Measurements from ENCODE around the gene SLC11A2. TPM values are rescaled to one million over a fixed set of nuclear protein-coding genes. Genes with fewer than 3 reads are reported as not detected.

The SLC11A2 gene
- total and polyA plus RNA-seq, 2 of the 13 experiments (the other 11 are each of a cell fraction or from before 2014, with no cell fraction given) = 71.7 to 77.0 TPM

- TF ChIP-seq ZNF790 (CRISPR knock-in tag; IDR thresholded peaks at IDR 0.05; ENCODE audit: borderline replicate concordance) = peak; percentile 82; the same call in 1 of the 2 replicates
- TF ChIP-seq, protein P1, sequence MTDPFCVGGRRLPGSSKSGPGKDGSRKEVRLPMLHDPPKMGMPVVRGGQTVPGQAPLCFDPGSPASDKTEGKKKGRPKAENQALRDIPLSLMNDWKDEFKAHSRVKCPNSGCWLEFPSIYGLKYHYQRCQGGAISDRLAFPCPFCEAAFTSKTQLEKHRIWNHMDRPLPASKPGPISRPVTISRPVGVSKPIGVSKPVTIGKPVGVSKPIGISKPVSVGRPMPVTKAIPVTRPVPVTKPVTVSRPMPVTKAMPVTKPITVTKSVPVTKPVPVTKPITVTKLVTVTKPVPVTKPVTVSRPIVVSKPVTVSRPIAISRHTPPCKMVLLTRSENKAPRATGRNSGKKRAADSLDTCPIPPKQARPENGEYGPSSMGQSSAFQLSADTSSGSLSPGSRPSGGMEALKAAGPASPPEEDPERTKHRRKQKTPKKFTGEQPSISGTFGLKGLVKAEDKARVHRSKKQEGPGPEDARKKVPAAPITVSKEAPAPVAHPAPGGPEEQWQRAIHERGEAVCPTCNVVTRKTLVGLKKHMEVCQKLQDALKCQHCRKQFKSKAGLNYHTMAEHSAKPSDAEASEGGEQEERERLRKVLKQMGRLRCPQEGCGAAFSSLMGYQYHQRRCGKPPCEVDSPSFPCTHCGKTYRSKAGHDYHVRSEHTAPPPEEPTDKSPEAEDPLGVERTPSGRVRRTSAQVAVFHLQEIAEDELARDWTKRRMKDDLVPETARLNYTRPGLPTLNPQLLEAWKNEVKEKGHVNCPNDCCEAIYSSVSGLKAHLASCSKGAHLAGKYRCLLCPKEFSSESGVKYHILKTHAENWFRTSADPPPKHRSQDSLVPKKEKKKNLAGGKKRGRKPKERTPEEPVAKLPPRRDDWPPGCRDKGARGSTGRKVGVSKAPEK (CRISPR knock-in tag; IDR thresholded peaks at IDR 0.05; ENCODE audit: borderline replicate concordance) = no peak
- no peak for TF ChIP-seq FIP1L1 (IDR thresholded peaks at IDR 0.05; ENCODE audit: borderline replicate concordance, insufficient read depth, low read depth, low read length)
- peak; percentile 89 for TF ChIP-seq PHF20 (CRISPR knock-in tag; IDR thresholded peaks at IDR 0.05)
- TF ChIP-seq ZNF136 (CRISPR knock-in tag; IDR thresholded peaks at IDR 0.05; ENCODE audit: low read depth) = 0 out of 2 replicates have a peak, but pooled peaks have one; percentile 83
- no peak for TF ChIP-seq GLMP (CRISPR knock-in tag; IDR thresholded peaks at IDR 0.05; ENCODE audit: borderline replicate concordance)
- TF ChIP-seq, protein P2, sequence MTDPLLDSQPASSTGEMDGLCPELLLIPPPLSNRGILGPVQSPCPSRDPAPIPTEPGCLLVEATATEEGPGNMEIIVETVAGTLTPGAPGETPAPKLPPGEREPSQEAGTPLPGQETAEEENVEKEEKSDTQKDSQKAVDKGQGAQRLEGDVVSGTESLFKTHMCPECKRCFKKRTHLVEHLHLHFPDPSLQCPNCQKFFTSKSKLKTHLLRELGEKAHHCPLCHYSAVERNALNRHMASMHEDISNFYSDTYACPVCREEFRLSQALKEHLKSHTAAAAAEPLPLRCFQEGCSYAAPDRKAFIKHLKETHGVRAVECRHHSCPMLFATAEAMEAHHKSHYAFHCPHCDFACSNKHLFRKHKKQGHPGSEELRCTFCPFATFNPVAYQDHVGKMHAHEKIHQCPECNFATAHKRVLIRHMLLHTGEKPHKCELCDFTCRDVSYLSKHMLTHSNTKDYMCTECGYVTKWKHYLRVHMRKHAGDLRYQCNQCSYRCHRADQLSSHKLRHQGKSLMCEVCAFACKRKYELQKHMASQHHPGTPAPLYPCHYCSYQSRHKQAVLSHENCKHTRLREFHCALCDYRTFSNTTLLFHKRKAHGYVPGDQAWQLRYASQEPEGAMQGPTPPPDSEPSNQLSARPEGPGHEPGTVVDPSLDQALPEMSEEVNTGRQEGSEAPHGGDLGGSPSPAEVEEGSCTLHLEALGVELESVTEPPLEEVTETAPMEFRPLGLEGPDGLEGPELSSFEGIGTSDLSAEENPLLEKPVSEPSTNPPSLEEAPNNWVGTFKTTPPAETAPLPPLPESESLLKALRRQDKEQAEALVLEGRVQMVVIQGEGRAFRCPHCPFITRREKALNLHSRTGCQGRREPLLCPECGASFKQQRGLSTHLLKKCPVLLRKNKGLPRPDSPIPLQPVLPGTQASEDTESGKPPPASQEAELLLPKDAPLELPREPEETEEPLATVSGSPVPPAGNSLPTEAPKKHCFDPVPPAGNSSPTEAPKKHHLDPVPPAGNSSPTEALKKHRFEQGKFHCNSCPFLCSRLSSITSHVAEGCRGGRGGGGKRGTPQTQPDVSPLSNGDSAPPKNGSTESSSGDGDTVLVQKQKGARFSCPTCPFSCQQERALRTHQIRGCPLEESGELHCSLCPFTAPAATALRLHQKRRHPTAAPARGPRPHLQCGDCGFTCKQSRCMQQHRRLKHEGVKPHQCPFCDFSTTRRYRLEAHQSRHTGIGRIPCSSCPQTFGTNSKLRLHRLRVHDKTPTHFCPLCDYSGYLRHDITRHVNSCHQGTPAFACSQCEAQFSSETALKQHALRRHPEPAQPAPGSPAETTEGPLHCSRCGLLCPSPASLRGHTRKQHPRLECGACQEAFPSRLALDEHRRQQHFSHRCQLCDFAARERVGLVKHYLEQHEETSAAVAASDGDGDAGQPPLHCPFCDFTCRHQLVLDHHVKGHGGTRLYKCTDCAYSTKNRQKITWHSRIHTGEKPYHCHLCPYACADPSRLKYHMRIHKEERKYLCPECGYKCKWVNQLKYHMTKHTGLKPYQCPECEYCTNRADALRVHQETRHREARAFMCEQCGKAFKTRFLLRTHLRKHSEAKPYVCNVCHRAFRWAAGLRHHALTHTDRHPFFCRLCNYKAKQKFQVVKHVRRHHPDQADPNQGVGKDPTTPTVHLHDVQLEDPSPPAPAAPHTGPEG (CRISPR knock-in tag; IDR thresholded peaks at IDR 0.05) = no peak; the same call in none of the 2 replicates
- TF ChIP-seq KLF12 (CRISPR knock-in tag; IDR thresholded peaks at IDR 0.05; ENCODE audit: borderline replicate concordance) = 0 out of 2 replicates have a peak, but pooled peaks have one; percentile 67
- TF ChIP-seq ZNF891 (CRISPR knock-in tag; IDR thresholded peaks at IDR 0.05) = no peak
- peak; percentile 76 for TF ChIP-seq HOMEZ (CRISPR knock-in tag; IDR thresholded peaks at IDR 0.05; ENCODE audit: low read depth)
- peak; percentile 44; the same call in 1 of the 2 replicates for TF ChIP-seq ZNF556 (CRISPR knock-in tag; IDR thresholded peaks at IDR 0.05; ENCODE audit: borderline replicate concordance)
- TF ChIP-seq POGK (CRISPR knock-in tag; conservative IDR thresholded peaks at IDR 0.05) = peak; percentile 63; the same call in 1 of the 2 replicates
- TF ChIP-seq ZFX (CRISPR knock-in tag; IDR thresholded peaks at IDR 0.05; ENCODE audit: low read depth) = peak; percentile 68
These were observed 21.7 kb upstream of the SLC11A2 start, which contains the start of gene LETMD1 (continued) for GRCh38 chr12:51047655-51048540.

Data from HepG2 (cell line).